Transverse colon (tissue), 4 donors: ENCODE data around the gene UROD. TPM values are rescaled to one million over a fixed set of nuclear protein-coding genes. Genes with fewer than 3 reads are reported as not detected.

ENCODE experiments used
- DNase-seq: peaks from one replicate; pipeline ENCODE4 v3.0.0-alpha.2; 2019
- H3K27ac ChIP-seq, 4 donors: fragments of 200-600 bp; sonication (generic); 2 replicates each; pipeline ENCODE4 v1.5.1; 2016 to 2018; ENCODE audit warnings: inconsistent platforms in 4 of 4
- H3K27me3 ChIP-seq: fragments of 200-600 bp; sonication (generic); 2 replicates; pipeline ENCODE4 v1.5.1; 2017; ENCODE audit warnings: inconsistent platforms
- H3K36me3 ChIP-seq, 4 donors: fragments of 200-600 bp; sonication (generic); 2 replicates each; pipeline ENCODE4 v1.5.1; 2017 to 2019; ENCODE audit warnings: inconsistent platforms in 4 of 4
- H3K4me1 ChIP-seq, 4 donors: fragments of 200-600 bp; sonication (generic); 2 replicates each; pipeline ENCODE4 v1.5.1; 2017 to 2020; ENCODE audit warnings: inconsistent platforms in 4 of 4
- H3K4me3 ChIP-seq, 4 donors: fragments of 200-600 bp; sonication (generic); 1 replicate in 1 of 4; 2 replicates in 3 of 4; pipeline versions ENCODE4 v1.5.1 to v1.6.1; 2017 to 2019; ENCODE audit warnings: inconsistent platforms in 4 of 4
- H3K9me3 ChIP-seq, 2 donors: fragments of 200-600 bp; sonication (generic); 2 replicates each; pipeline ENCODE4 v1.5.1; 2017 to 2019; ENCODE audit warnings: inconsistent platforms in 2 of 2
- CTCF ChIP-seq, 5 experiments: fragments of 200-600 bp in 3 of 5; fragments of 450-650 bp in 2 of 5; sonication (generic) in 3 of 5; IDR thresholded peaks; 1 replicate in 2 of 5; 2 replicates in 3 of 5; pipeline ENCODE4 v1.5.1; 2016 to 2017; ENCODE audit warnings: antibody characterized with exemption in 5 of 5, inconsistent platforms in 3 of 5, mild to moderate bottlenecking in 2 of 5, moderate library complexity in 1 of 5
- EP300 ChIP-seq: sonication (generic); formaldehyde crosslinking; IDR thresholded peaks from one replicate; pipeline ENCODE4 v1.6.1; 2017; ENCODE audit warnings: antibody characterized with exemption, low read depth
- POLR2A ChIP-seq: fragments of 450-650 bp; IDR thresholded peaks from one replicate; pipeline ENCODE4 v1.6.1; 2016; ENCODE audit warnings: antibody characterized with exemption, mild to moderate bottlenecking, moderate library complexity
- POLR2AphosphoS5 ChIP-seq, 3 donors: sonication (generic); formaldehyde crosslinking; IDR thresholded peaks; one replicate each; pipeline ENCODE4 v1.6.1; 2016; ENCODE audit warnings: antibody characterized with exemption in 3 of 3
- WGBS, 2 donors: methylation state at CpG; one replicate each; pipeline ENCODE4 v1.1.5; 2018; ENCODE audit warnings: low coverage in 1 of 2; 5-methylcytosine and 5-hydroxymethylcytosine counted together
- in situ Hi-C, 4 donors: fragments of 200-750 bp; cut with MboI; loops; one replicate each; pipeline versions ENCODE4 v1.15.0 to v1.15.1; 2017; ENCODE audit warnings: low sequenced_read_pairs in 3 of 4, low pct_ligation_motif_present in 1 of 4, low pct_unique_long_range_greater_than_20kb in 1 of 4
- intact Hi-C: fragments of 100-400 bp; cut with DNase I; formaldehyde crosslinking; loops from one replicate; pipeline ENCODE4 v1.15.1; 2023; ENCODE audit warnings: low total_unique reads
- total RNA-seq, 4 donors: library from RNA; depleted of rRNA; stranded (reverse); fragments of >200 nt; gene quantifications; one replicate each; pipeline ENCODE4 v1.1.0, GENCODE V29; 2016

The UROD gene
- total RNA-seq, 4 donors from 2014 or later: 46.4 to 85.7 (median 63.9) TPM

- Histone ChIP-seq H3K36me3 (no peaks in the 10 kb centered on the region), H3K27me3 (no peaks in the 10 kb centered on the region), H3K27ac (no peak overlapping the region), H3K9me3 (no peaks in the 10 kb centered on the region), H3K4me3 (no peak overlapping the region), H3K4me1 (peaks cover 0 to 7% (median 2%) of the 10 kb centered on the region in 4 donors)
- no peak for TF ChIP-seq CTCF (IDR thresholded peaks at IDR 0.05)
- no peak for TF ChIP-seq POLR2AphosphoS5 (IDR thresholded peaks at IDR 0.05)
- no peak for TF ChIP-seq POLR2A
- TF ChIP-seq EP300: no peak
- 80 to 81% methylated on average over 2 of the region's 2 CpGs for WGBS, 2 donors
- DNase-seq: no peak
- intact Hi-C loops (no loop called here), in situ Hi-C loops (no loop called here)
These were observed 20.8 kb downstream of the UROD start for GRCh38 chr1:45032837-45033236.

GRCh38 chr1:45033356-45033755, 21.3 kb downstream of the UROD start:
- peaks cover 0 to 13% (median 5%) of the 10 kb centered on the region in 4 donors for H3K4me1 ChIP-seq
- in situ Hi-C loops: no loop called here
- WGBS, 2 donors: 83 to 94% methylated on average over 1 of the region's 1 CpG
- intact Hi-C loops: no loop called here
- no peak for TF ChIP-seq CTCF (IDR thresholded peaks at IDR 0.05)
- TF ChIP-seq POLR2AphosphoS5 (IDR thresholded peaks at IDR 0.05): no peak
- TF ChIP-seq EP300: no peak
- no peak for TF ChIP-seq POLR2A
- no peak for DNase-seq
- no peaks in the 10 kb centered on the region for H3K27me3 ChIP-seq
- no peaks in the 10 kb centered on the region for H3K9me3 ChIP-seq
- no peak overlapping the region for H3K27ac ChIP-seq
- H3K4me3 ChIP-seq: no peak overlapping the region
- no peaks in the 10 kb centered on the region for H3K36me3 ChIP-seq

GRCh38 chr1:45035631-45036301, 23.7 kb downstream of the UROD start:
- intact Hi-C loops: no loop called here
- no peak for DNase-seq

GRCh38 chr1:45037456-45037855, 25.4 kb downstream of the UROD start:
- Histone ChIP-seq H3K27ac (no peak overlapping the region), H3K36me3 (no peaks in the 10 kb centered on the region), H3K4me1 (peaks cover 0 to 17% (median 7%) of the 10 kb centered on the region in 4 donors), H3K9me3 (no peaks in the 10 kb centered on the region), H3K27me3 (no peaks in the 10 kb centered on the region), H3K4me3 (no peak overlapping the region)
- intact Hi-C loops (no loop called here), in situ Hi-C loops (no loop called here)
- TF ChIP-seq CTCF (IDR thresholded peaks at IDR 0.05): no peak
- no peak for TF ChIP-seq POLR2A
- TF ChIP-seq POLR2AphosphoS5 (IDR thresholded peaks at IDR 0.05): no peak
- no peak for TF ChIP-seq EP300
- no peak for DNase-seq

More at GRCh38 chr1:45035631-45036301, 23.7 kb downstream of the UROD start:
- H3K27me3 ChIP-seq: no peaks in the 10 kb centered on the region
- TF ChIP-seq POLR2AphosphoS5 (IDR thresholded peaks at IDR 0.05): no peak
- no peak for TF ChIP-seq CTCF (IDR thresholded peaks at IDR 0.05)
- no peak for TF ChIP-seq EP300
- no peak for TF ChIP-seq POLR2A
- no peak overlapping the region for H3K27ac ChIP-seq
- 90 to 94% methylated on average over 2 to 7 of the region's 7 CpGs for WGBS, 2 donors
- H3K4me3 ChIP-seq: no peak overlapping the region
- H3K4me1 ChIP-seq: peaks cover 0 to 13% (median 6%) of the 10 kb centered on the region in 4 donors
- H3K9me3 ChIP-seq: no peaks in the 10 kb centered on the region
- H3K36me3 ChIP-seq: no peaks in the 10 kb centered on the region
- in situ Hi-C loops: no loop called here
